RWPE2 (cell line): ENCODE data around the gene NMNAT2.

Experiments
- ATAC-seq: fragments of 200-7000 bp; cut with Tn5 transposase; 3 replicates; pipeline ENCODE4 v1.9.1; 2021; ENCODE audit warnings: low read depth
- DNase-seq: peaks from one replicate; pipeline ENCODE4 v3.0.0-alpha.2; 2020; ENCODE audit warnings: low spot score
- H3K27ac ChIP-seq: fragments of 450-650 bp; 2 replicates; pipeline ENCODE4 v1.5.1; 2017; ENCODE audit warnings: mild to moderate bottlenecking; ENCODE audit not compliant: poor library complexity, severe bottlenecking
- H3K27me3 ChIP-seq: fragments of 250-450 bp; sonication (Bioruptor Pico); 2 replicates; pipeline ENCODE4 v1.5.1; 2021; ENCODE audit warnings: mild to moderate bottlenecking, moderate library complexity; ENCODE audit not compliant: insufficient read depth, poor library complexity, severe bottlenecking
- H3K36me3 ChIP-seq: fragments of 250-450 bp; sonication (Bioruptor Pico); 2 replicates; pipeline ENCODE4 v1.5.1; 2020; ENCODE audit warnings: low read depth, mild to moderate bottlenecking, moderate library complexity
- H3K4me1 ChIP-seq: fragments of 250-450 bp; sonication (Bioruptor Pico); 2 replicates; pipeline ENCODE4 v1.5.1; 2021; ENCODE audit warnings: mild to moderate bottlenecking, moderate library complexity; ENCODE audit not compliant: insufficient read depth, poor library complexity, severe bottlenecking
- H3K4me3 ChIP-seq: fragments of 250-450 bp; sonication (Bioruptor Pico); 2 replicates; pipeline ENCODE4 v1.5.1; 2021; ENCODE audit warnings: mild to moderate bottlenecking, moderate library complexity; ENCODE audit not compliant: severe bottlenecking
- H3K9me3 ChIP-seq: fragments of 250-450 bp; sonication (Bioruptor Pico); 2 replicates; pipeline ENCODE4 v1.5.1; 2021; ENCODE audit warnings: mild to moderate bottlenecking, moderate library complexity; ENCODE audit not compliant: severe bottlenecking
- CTCF ChIP-seq: fragments of 450-650 bp; IDR thresholded peaks from one replicate; pipeline ENCODE4 v1.5.1; 2017; ENCODE audit warnings: mild to moderate bottlenecking, moderate library complexity; ENCODE audit not compliant: poor library complexity, severe bottlenecking

The NMNAT2 gene

GRCh38 chr1:183356534-183357182 is 61.5 kb downstream of the NMNAT2 start:
- Histone ChIP-seq H3K27ac (no peak overlapping the region), H3K36me3 (no peaks in the 10 kb centered on the region), H3K4me3 (no peak overlapping the region), H3K27me3 (no peaks in the 10 kb centered on the region), H3K4me1 (no peaks in the 10 kb centered on the region), H3K9me3 (no peaks in the 10 kb centered on the region)
- TF ChIP-seq CTCF: no peak
- no peak for ATAC-seq
- DNase-seq: no peak

GRCh38 chr1:183355797-183356196 is 62.4 kb downstream of the NMNAT2 start:
- Histone ChIP-seq H3K36me3 (no peaks in the 10 kb centered on the region), H3K4me3 (no peak overlapping the region), H3K9me3 (no peaks in the 10 kb centered on the region), H3K27ac (no peak overlapping the region), H3K27me3 (no peaks in the 10 kb centered on the region), H3K4me1 (no peaks in the 10 kb centered on the region)
- ATAC-seq (no peak), DNase-seq (no peak)
- TF ChIP-seq CTCF: no peak

GRCh38 chr1:183355181-183355580 is 63.0 kb downstream of the NMNAT2 start:
- Histone ChIP-seq H3K9me3 (no peaks in the 10 kb centered on the region), H3K27ac (no peak overlapping the region), H3K27me3 (no peaks in the 10 kb centered on the region), H3K4me3 (no peak overlapping the region), H3K36me3 (no peaks in the 10 kb centered on the region), H3K4me1 (no peaks in the 10 kb centered on the region)
- no peak for ATAC-seq
- no peak for TF ChIP-seq CTCF
- no peak for DNase-seq

- no peak for ATAC-seq
- DNase-seq: no peak
These were observed 64.6 kb downstream of the NMNAT2 start for GRCh38 chr1:183353597-183353996.

More at GRCh38 chr1:183353597-183353996, 64.6 kb downstream of the NMNAT2 start:
- Histone ChIP-seq H3K27me3 (no peaks in the 10 kb centered on the region), H3K9me3 (no peaks in the 10 kb centered on the region), H3K27ac (no peak overlapping the region), H3K36me3 (no peaks in the 10 kb centered on the region), H3K4me3 (no peak overlapping the region), H3K4me1 (no peaks in the 10 kb centered on the region)
- TF ChIP-seq CTCF: no peak
